ENCODE measurements around the gene MORF4L1.

DNA sequence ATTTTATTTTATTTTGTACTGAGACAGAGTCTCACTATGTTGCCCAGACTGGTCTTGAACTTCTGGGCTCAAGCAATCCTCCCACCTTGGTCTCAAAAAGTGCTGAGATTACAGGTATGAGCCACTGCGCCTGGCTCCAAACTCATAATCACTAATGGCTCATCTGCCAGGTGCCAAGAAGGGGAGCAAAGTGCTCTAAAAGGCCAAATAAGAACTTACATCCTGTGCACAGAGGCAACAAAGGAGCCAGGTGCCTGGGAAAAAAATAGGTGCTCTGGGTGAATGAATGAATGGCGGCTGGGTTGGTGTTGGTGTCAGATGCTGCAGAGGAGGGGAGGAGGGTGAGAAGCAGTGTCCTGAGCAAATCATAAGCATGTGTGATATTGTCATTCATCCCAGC lies 35.6 kb upstream of the MORF4L1 start:
- TF ChIP-seq, protein P1, sequence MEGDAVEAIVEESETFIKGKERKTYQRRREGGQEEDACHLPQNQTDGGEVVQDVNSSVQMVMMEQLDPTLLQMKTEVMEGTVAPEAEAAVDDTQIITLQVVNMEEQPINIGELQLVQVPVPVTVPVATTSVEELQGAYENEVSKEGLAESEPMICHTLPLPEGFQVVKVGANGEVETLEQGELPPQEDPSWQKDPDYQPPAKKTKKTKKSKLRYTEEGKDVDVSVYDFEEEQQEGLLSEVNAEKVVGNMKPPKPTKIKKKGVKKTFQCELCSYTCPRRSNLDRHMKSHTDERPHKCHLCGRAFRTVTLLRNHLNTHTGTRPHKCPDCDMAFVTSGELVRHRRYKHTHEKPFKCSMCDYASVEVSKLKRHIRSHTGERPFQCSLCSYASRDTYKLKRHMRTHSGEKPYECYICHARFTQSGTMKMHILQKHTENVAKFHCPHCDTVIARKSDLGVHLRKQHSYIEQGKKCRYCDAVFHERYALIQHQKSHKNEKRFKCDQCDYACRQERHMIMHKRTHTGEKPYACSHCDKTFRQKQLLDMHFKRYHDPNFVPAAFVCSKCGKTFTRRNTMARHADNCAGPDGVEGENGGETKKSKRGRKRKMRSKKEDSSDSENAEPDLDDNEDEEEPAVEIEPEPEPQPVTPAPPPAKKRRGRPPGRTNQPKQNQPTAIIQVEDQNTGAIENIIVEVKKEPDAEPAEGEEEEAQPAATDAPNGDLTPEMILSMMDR (conservative IDR thresholded peaks at IDR 0.05 in 1 of 2, IDR thresholded peaks at IDR 0.05 in 1 of 2; ENCODE audit: low read depth in 1 of 2, low read length in 2 of 2) = no peak
- TF ChIP-seq EZH2 (IDR thresholded peaks at IDR 0.05; ENCODE audit: low read length, missing control alignments) = no peak
